ENCODE results near the gene ECD.
"Not testable (repeated sequence)": the region's sequence is repeated elsewhere in the genome, so short reads cannot be mapped to it uniquely, and the experiment has no call there.

ECD gene

GRCh38 chr10:73131913-73132686 is 35.7 kb downstream of the ECD start:
- no peaks in the 10 kb centered on the region for H3K27me3 ChIP-seq (replicated peaks; ENCODE audit: control insufficient read depth, insufficient read depth, low read length, poor library complexity, severe bottlenecking)
- no peaks in the 10 kb centered on the region for H3K4me1 ChIP-seq (ENCODE audit: control insufficient read depth, insufficient read depth, low read length, poor library complexity, severe bottlenecking)
- H3K27ac ChIP-seq (ENCODE audit: insufficient read depth, low read length, poor library complexity, severe bottlenecking), result no peak overlapping the region
- no peak overlapping the region for H3K4me3 ChIP-seq (ENCODE audit: insufficient read depth, low read depth, low read length, poor library complexity, severe bottlenecking)
- H3K36me3 ChIP-seq (ENCODE audit: control insufficient read depth, insufficient read depth, low read length), result peaks cover 60% of the 10 kb centered on the region
- no peaks in the 10 kb centered on the region for H3K9me3 ChIP-seq (ENCODE audit: control insufficient read depth, low read length)
- no peak for DNase-seq

- H3K4me3 ChIP-seq (ENCODE audit: insufficient read depth, low read depth, low read length, poor library complexity, severe bottlenecking), result no peak overlapping the region
- no peaks in the 10 kb centered on the region for H3K4me1 ChIP-seq (ENCODE audit: control insufficient read depth, insufficient read depth, low read length, poor library complexity, severe bottlenecking)
- H3K27me3 ChIP-seq (replicated peaks; ENCODE audit: control insufficient read depth, insufficient read depth, low read length, poor library complexity, severe bottlenecking), result no peaks in the 10 kb centered on the region
- no peak for DNase-seq
- H3K36me3 ChIP-seq (ENCODE audit: control insufficient read depth, insufficient read depth, low read length), result peaks cover 57% of the 10 kb centered on the region
- no peak overlapping the region for H3K27ac ChIP-seq (ENCODE audit: insufficient read depth, low read length, poor library complexity, severe bottlenecking)
- H3K9me3 ChIP-seq (ENCODE audit: control insufficient read depth, low read length), result no peaks in the 10 kb centered on the region
Observed at GRCh38 chr10:73131301-73131700, 36.5 kb downstream of the ECD start.

- Histone ChIP-seq H3K4me1 (ENCODE audit: control insufficient read depth, insufficient read depth, low read length, poor library complexity, severe bottlenecking) (no peaks in the 10 kb centered on the region), H3K9me3 (ENCODE audit: control insufficient read depth, low read length) (no peaks in the 10 kb centered on the region), H3K36me3 (ENCODE audit: control insufficient read depth, insufficient read depth, low read length) (peaks cover 37% of the 10 kb centered on the region), H3K4me3 (ENCODE audit: insufficient read depth, low read depth, low read length, poor library complexity, severe bottlenecking) (no peak overlapping the region), H3K27me3 (replicated peaks; ENCODE audit: control insufficient read depth, insufficient read depth, low read length, poor library complexity, severe bottlenecking) (no peaks in the 10 kb centered on the region), H3K27ac (ENCODE audit: insufficient read depth, low read length, poor library complexity, severe bottlenecking) (no peak overlapping the region)
- no peak for DNase-seq
Observed at GRCh38 chr10:73126343-73126742, 41.5 kb downstream of the ECD start.

- Histone ChIP-seq H3K36me3 (ENCODE audit: control insufficient read depth, insufficient read depth, low read length) (peaks cover 16% of the 10 kb centered on the region), H3K4me1 (ENCODE audit: control insufficient read depth, insufficient read depth, low read length, poor library complexity, severe bottlenecking) (no peaks in the 10 kb centered on the region), H3K4me3 (ENCODE audit: insufficient read depth, low read depth, low read length, poor library complexity, severe bottlenecking) (no peak overlapping the region), H3K27ac (ENCODE audit: insufficient read depth, low read length, poor library complexity, severe bottlenecking) (no peak overlapping the region), H3K27me3 (replicated peaks; ENCODE audit: control insufficient read depth, insufficient read depth, low read length, poor library complexity, severe bottlenecking) (no peaks in the 10 kb centered on the region), H3K9me3 (ENCODE audit: control insufficient read depth, low read length) (no peaks in the 10 kb centered on the region)
- DNase-seq, result no peak
Observed at GRCh38 chr10:73119952-73120351, 47.9 kb downstream of the ECD start.

- no peak for DNase-seq
- Histone ChIP-seq H3K9me3 (ENCODE audit: control insufficient read depth, low read length) (no peaks in the 10 kb centered on the region), H3K4me1 (ENCODE audit: control insufficient read depth, insufficient read depth, low read length, poor library complexity, severe bottlenecking) (no peaks in the 10 kb centered on the region), H3K36me3 (ENCODE audit: control insufficient read depth, insufficient read depth, low read length) (peaks cover 14% of the 10 kb centered on the region), H3K27ac (ENCODE audit: insufficient read depth, low read length, poor library complexity, severe bottlenecking) (no peak overlapping the region), H3K4me3 (ENCODE audit: insufficient read depth, low read depth, low read length, poor library complexity, severe bottlenecking) (no peak overlapping the region), H3K27me3 (replicated peaks; ENCODE audit: control insufficient read depth, insufficient read depth, low read length, poor library complexity, severe bottlenecking) (no peaks in the 10 kb centered on the region)
Observed at GRCh38 chr10:73119457-73119856, 48.4 kb downstream of the ECD start.

GRCh38 chr10:73117976-73118743 is 49.6 kb downstream of the ECD start:
- Histone ChIP-seq H3K4me1 (ENCODE audit: control insufficient read depth, insufficient read depth, low read length, poor library complexity, severe bottlenecking) (no peaks in the 10 kb centered on the region), H3K36me3 (ENCODE audit: control insufficient read depth, insufficient read depth, low read length) (peaks cover 8% of the 10 kb centered on the region), H3K27ac (ENCODE audit: insufficient read depth, low read length, poor library complexity, severe bottlenecking) (no peak overlapping the region), H3K27me3 (replicated peaks; ENCODE audit: control insufficient read depth, insufficient read depth, low read length, poor library complexity, severe bottlenecking) (no peaks in the 10 kb centered on the region), H3K9me3 (ENCODE audit: control insufficient read depth, low read length) (no peaks in the 10 kb centered on the region), H3K4me3 (ENCODE audit: insufficient read depth, low read depth, low read length, poor library complexity, severe bottlenecking) (no peak overlapping the region)
- no peak for DNase-seq

- no peaks in the 10 kb centered on the region for H3K9me3 ChIP-seq (ENCODE audit: control insufficient read depth, low read length)
- DNase-seq, result no peak
- H3K27ac ChIP-seq (ENCODE audit: insufficient read depth, low read length, poor library complexity, severe bottlenecking), result no peak overlapping the region
Observed at GRCh38 chr10:73116017-73116416, 51.8 kb downstream of the ECD start.

GRCh38 chr10:73113551-73113950 is 54.3 kb downstream of the ECD start:
- Histone ChIP-seq H3K4me1 (ENCODE audit: control insufficient read depth, insufficient read depth, low read length, poor library complexity, severe bottlenecking) (no peaks in the 10 kb centered on the region), H3K9me3 (ENCODE audit: control insufficient read depth, low read length) (no peaks in the 10 kb centered on the region), H3K27ac (ENCODE audit: insufficient read depth, low read length, poor library complexity, severe bottlenecking) (no peak overlapping the region), H3K36me3 (ENCODE audit: control insufficient read depth, insufficient read depth, low read length) (no peaks in the 10 kb centered on the region), H3K4me3 (ENCODE audit: insufficient read depth, low read depth, low read length, poor library complexity, severe bottlenecking) (no peak overlapping the region), H3K27me3 (replicated peaks; ENCODE audit: control insufficient read depth, insufficient read depth, low read length, poor library complexity, severe bottlenecking) (no peaks in the 10 kb centered on the region)
- DNase-seq, result no peak

More at GRCh38 chr10:73116017-73116416, 51.8 kb downstream of the ECD start:
- Histone ChIP-seq H3K27me3 (replicated peaks; ENCODE audit: control insufficient read depth, insufficient read depth, low read length, poor library complexity, severe bottlenecking) (no peaks in the 10 kb centered on the region), H3K4me1 (ENCODE audit: control insufficient read depth, insufficient read depth, low read length, poor library complexity, severe bottlenecking) (no peaks in the 10 kb centered on the region), H3K4me3 (ENCODE audit: insufficient read depth, low read depth, low read length, poor library complexity, severe bottlenecking) (no peak overlapping the region), H3K36me3 (ENCODE audit: control insufficient read depth, insufficient read depth, low read length) (peaks cover 4% of the 10 kb centered on the region)

- not testable (repeated sequence) for H3K27ac ChIP-seq (ENCODE audit: insufficient read depth, low read length, poor library complexity, severe bottlenecking); DNase-seq; H3K4me3 ChIP-seq (ENCODE audit: insufficient read depth, low read depth, low read length, poor library complexity, severe bottlenecking); H3K4me1 ChIP-seq (ENCODE audit: control insufficient read depth, insufficient read depth, low read length, poor library complexity, severe bottlenecking); H3K36me3 ChIP-seq (ENCODE audit: control insufficient read depth, insufficient read depth, low read length); H3K27me3 ChIP-seq (replicated peaks; ENCODE audit: control insufficient read depth, insufficient read depth, low read length, poor library complexity, severe bottlenecking); H3K9me3 ChIP-seq (ENCODE audit: control insufficient read depth, low read length)
Observed at GRCh38 chr10:73112032-73112431, 55.8 kb downstream of the ECD start.

- peak within 1 kb of the TSS; percentile 21 for H3K27ac ChIP-seq (ENCODE audit: insufficient read depth, low read length, poor library complexity, severe bottlenecking)
- no peaks in the 10 kb centered on the region for H3K27me3 ChIP-seq (replicated peaks; ENCODE audit: control insufficient read depth, insufficient read depth, low read length, poor library complexity, severe bottlenecking)
- H3K9me3 ChIP-seq (ENCODE audit: control insufficient read depth, low read length), result no peaks in the 10 kb centered on the region
- H3K36me3 ChIP-seq (ENCODE audit: control insufficient read depth, insufficient read depth, low read length), result no peaks in the 10 kb centered on the region
- peak in 2 of 3 donors; percentile 28 to 39 for DNase-seq
- no peaks in the 10 kb centered on the region for H3K4me1 ChIP-seq (ENCODE audit: control insufficient read depth, insufficient read depth, low read length, poor library complexity, severe bottlenecking)
- peak within 1 kb of the TSS; percentile 54 for H3K4me3 ChIP-seq (ENCODE audit: insufficient read depth, low read depth, low read length, poor library complexity, severe bottlenecking)
Observed at GRCh38 chr10:73110345-73110849, 57.4 kb downstream of the ECD start, which contains the start of gene NUDT13. Gene NUDT13, plus strand, starts transcription at chr10:73110455. Its CDS starts 3,911 bp downstream, at chr10:73114366.

All from effector memory CD4-positive, alpha-beta T cell (primary cell).